ENCODE results near the gene KCNJ10.
A peak's percentile ranks its signal among the peaks of the same experiment; 100 is the strongest.

The KCNJ10 gene

DNA sequence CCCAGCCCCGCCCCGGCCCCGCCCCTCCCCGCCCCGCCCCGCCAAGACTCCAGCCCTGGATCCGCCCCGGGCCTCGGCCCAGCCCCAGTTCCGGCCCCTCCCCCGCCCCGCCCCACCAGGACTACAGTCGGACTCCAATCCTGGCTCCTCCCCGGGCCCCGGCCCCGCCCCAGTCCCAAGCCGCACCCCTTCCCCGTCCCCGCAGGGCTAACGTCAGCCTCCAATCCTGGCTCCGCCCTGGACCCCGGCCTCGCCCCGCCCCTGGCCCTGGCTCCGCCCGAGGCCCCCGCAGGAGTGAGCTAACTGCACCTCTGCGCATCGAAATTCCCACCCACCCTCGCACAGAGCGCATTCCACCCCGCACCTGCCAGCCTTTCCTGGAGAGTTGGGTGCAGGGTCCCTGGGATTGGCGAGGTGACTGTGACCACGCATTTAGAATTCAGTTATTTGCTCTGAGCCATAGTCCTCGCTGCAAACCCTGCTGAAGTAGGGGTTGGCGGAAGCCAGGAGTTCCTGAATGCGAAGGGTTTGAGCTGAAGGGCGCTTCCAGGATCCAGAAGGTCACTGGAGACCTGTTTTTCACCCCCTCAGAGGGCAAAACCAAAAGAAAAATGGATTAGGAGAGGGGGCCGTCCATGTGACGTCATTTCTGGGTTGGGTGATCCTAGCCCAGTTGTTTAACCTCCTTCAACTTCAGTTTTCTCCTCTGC, 29.0 kb upstream of the KCNJ10 start (continued):
- TF ChIP-seq MZF1 (tag by site-specific recombination; IDR thresholded peaks at IDR 0.05; ENCODE audit: borderline replicate concordance), result no peak
- TF ChIP-seq SP7 (tag by site-specific recombination; IDR thresholded peaks at IDR 0.05), result 0 out of 2 replicates have a peak, but pooled peaks have one; percentile 35
- TF ChIP-seq ZNF530 (tag by site-specific recombination; IDR thresholded peaks at IDR 0.05; ENCODE audit: low read depth), result no peak
- no peak for TF ChIP-seq ZNF302 (tag by site-specific recombination; IDR thresholded peaks at IDR 0.05; ENCODE audit: low read depth)
- TF ChIP-seq, protein P1, sequence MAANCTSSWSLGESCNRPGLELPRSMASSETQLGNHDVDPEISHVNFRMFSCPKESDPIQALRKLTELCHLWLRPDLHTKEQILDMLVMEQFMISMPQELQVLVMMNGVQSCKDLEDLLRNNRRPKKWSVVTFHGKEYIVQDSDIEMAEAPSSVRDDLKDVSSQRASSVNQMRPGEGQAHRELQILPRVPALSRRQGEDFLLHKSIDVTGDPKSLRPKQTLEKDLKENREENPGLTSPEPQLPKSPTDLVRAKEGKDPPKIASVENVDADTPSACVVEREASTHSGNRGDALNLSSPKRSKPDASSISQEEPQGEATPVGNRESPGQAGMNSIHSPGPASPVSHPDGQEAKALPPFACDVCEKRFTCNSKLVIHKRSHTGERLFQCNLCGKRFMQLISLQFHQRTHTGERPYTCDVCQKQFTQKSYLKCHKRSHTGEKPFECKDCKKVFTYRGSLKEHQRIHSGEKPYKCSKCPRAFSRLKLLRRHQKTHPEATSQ (tag by site-specific recombination; IDR thresholded peaks at IDR 0.05), result no peak
- TF ChIP-seq, protein P2, sequence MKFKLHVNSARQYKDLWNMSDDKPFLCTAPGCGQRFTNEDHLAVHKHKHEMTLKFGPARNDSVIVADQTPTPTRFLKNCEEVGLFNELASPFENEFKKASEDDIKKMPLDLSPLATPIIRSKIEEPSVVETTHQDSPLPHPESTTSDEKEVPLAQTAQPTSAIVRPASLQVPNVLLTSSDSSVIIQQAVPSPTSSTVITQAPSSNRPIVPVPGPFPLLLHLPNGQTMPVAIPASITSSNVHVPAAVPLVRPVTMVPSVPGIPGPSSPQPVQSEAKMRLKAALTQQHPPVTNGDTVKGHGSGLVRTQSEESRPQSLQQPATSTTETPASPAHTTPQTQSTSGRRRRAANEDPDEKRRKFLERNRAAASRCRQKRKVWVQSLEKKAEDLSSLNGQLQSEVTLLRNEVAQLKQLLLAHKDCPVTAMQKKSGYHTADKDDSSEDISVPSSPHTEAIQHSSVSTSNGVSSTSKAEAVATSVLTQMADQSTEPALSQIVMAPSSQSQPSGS (tag by site-specific recombination; IDR thresholded peaks at IDR 0.05; ENCODE audit: low read depth), result peak; percentile 88

DNA sequence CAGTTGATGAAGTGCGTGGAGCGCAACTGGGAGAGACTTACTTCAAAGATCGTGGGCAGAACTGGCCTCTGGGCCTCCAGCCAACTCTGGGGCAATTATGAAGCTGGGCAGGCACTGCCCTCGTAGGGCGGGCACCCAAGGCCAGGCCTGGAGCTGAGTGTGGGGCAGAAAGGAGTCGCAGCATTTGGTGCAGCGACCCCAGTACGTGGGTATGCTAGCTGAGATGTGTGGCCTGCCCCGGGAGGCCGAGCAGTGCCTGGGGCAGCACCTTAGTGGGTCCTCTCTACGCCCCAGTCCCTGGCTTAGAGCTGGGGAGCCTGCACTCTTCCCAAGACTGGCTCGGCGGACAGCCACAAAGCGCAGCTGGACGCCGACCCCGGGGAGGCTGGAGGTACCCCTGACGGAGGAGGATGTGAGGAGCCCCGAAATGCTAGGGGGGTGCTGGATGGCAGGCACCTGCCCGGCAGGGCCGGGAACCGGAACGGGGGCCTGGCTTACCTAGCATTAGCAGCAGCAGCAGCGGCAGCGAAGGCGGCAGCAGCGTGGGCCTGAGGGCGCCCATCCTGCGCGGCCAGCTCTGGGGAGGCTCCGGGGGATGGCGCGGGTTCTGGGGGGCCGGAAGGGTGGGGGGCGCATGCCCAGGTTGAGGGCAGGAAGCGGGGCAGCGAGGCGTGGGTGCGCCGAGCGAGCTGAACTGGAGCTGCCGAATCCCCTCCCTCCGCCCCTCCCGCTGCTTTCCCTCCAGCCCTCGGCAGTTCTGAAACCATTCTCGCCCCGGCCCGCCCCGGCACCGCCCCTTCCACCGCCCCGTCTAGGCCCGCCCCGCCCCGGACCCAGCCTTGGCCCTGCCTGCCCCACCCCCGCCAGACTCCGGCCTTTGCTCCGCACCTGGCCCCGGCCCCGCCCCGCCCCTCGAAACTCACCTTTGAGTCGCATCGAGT, 28.2 kb upstream of the KCNJ10 start, which contains the start of gene IGSF8:
TSS of gene IGSF8 (minus strand) at position 709 of the 941 bp plus-strand sequence. CDS start at position 562, 147 bp downstream.
- POLR2A ChIA-PET, result interaction anchor here (1.0 to 2.1 kb wide), 7 partner anchors 11 to 305 kb away, joined by 3 to 11 read pairs (median 4); no protein-coding TSS in a partner anchor
- CTCF ChIA-PET, result interaction anchor here (0.6 to 5.1 kb wide), 17 partner anchors 12 to 319 kb away, joined by 3 to 64 read pairs (median 4); partner anchors contain the start of gene PEX19
- TF ChIP-seq ZFHX2 (tag by site-specific recombination; conservative IDR thresholded peaks at IDR 0.05) (peak; percentile 72), SP3 (tag by site-specific recombination; IDR thresholded peaks at IDR 0.05) (peak; percentile 61), YY1 (tag by site-specific recombination; IDR thresholded peaks at IDR 0.05) (no peak), KLF1 (tag by site-specific recombination; IDR thresholded peaks at IDR 0.05) (peak; percentile 75), ZBTB48 (tag by site-specific recombination; IDR thresholded peaks at IDR 0.05) (peak; percentile 39; the same call in 1 of the 2 replicates), SP2 (tag by site-specific recombination; IDR thresholded peaks at IDR 0.05) (peak; percentile 36), ZNF341 (tag by site-specific recombination; IDR thresholded peaks at IDR 0.05; ENCODE audit: low read depth) (peak; percentile 73), ZNF335 (tag by site-specific recombination; conservative IDR thresholded peaks at IDR 0.05) (peak; percentile 89), ZNF785 (tag by site-specific recombination; IDR thresholded peaks at IDR 0.05) (no peak), GLIS2 (tag by site-specific recombination; IDR thresholded peaks at IDR 0.05) (peak; percentile 62), KLF9 (tag by site-specific recombination; IDR thresholded peaks at IDR 0.05; ENCODE audit: low read depth) (peak; percentile 55), ZNF76 (tag by site-specific recombination; IDR thresholded peaks at IDR 0.05; ENCODE audit: borderline replicate concordance, low read depth) (no peak), KLF8 (tag by site-specific recombination; IDR thresholded peaks at IDR 0.05) (0 out of 2 replicates have a peak, but pooled peaks have one; percentile 13), ZNF433 (tag by site-specific recombination; IDR thresholded peaks at IDR 0.05; ENCODE audit: low read depth) (no peak)
- TF ChIP-seq, protein P3, sequence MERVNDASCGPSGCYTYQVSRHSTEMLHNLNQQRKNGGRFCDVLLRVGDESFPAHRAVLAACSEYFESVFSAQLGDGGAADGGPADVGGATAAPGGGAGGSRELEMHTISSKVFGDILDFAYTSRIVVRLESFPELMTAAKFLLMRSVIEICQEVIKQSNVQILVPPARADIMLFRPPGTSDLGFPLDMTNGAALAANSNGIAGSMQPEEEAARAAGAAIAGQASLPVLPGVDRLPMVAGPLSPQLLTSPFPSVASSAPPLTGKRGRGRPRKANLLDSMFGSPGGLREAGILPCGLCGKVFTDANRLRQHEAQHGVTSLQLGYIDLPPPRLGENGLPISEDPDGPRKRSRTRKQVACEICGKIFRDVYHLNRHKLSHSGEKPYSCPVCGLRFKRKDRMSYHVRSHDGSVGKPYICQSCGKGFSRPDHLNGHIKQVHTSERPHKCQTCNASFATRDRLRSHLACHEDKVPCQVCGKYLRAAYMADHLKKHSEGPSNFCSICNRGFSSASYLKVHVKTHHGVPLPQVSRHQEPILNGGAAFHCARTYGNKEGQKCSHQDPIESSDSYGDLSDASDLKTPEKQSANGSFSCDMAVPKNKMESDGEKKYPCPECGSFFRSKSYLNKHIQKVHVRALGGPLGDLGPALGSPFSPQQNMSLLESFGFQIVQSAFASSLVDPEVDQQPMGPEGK (tag by site-specific recombination; IDR thresholded peaks at IDR 0.05), result peak; percentile 61
- TF ChIP-seq, protein P4, sequence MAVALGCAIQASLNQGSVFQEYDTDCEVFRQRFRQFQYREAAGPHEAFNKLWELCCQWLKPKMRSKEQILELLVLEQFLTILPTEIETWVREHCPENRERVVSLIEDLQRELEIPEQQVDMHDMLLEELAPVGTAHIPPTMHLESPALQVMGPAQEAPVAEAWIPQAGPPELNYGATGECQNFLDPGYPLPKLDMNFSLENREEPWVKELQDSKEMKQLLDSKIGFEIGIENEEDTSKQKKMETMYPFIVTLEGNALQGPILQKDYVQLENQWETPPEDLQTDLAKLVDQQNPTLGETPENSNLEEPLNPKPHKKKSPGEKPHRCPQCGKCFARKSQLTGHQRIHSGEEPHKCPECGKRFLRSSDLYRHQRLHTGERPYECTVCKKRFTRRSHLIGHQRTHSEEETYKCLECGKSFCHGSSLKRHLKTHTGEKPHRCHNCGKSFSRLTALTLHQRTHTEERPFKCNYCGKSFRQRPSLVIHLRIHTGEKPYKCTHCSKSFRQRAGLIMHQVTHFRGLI (tag by site-specific recombination; IDR thresholded peaks at IDR 0.05), result 0 out of 2 replicates have a peak, but pooled peaks have one; percentile 4
- TF ChIP-seq, protein P5, sequence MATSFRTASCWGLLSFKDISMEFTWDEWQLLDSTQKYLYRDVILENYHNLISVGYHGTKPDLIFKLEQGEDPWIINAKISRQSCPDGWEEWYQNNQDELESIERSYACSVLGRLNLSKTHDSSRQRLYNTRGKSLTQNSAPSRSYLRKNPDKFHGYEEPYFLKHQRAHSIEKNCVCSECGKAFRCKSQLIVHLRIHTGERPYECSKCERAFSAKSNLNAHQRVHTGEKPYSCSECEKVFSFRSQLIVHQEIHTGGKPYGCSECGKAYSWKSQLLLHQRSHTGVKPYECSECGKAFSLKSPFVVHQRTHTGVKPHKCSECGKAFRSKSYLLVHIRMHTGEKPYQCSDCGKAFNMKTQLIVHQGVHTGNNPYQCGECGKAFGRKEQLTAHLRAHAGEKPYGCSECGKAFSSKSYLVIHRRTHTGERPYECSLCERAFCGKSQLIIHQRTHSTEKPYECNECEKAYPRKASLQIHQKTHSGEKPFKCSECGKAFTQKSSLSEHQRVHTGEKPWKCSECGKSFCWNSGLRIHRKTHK (tag by site-specific recombination; IDR thresholded peaks at IDR 0.05), result no peak
- TF ChIP-seq, protein P6, sequence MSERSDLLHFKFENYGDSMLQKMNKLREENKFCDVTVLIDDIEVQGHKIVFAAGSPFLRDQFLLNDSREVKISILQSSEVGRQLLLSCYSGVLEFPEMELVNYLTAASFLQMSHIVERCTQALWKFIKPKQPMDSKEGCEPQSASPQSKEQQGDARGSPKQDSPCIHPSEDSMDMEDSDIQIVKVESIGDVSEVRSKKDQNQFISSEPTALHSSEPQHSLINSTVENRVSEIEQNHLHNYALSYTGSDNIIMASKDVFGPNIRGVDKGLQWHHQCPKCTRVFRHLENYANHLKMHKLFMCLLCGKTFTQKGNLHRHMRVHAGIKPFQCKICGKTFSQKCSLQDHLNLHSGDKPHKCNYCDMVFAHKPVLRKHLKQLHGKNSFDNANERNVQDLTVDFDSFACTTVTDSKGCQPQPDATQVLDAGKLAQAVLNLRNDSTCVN (tag by site-specific recombination; optimal IDR thresholded peaks at IDR 0.05), result peak; percentile 32

More for the DNA sequence above, 28.2 kb upstream of the KCNJ10 start, which contains the start of gene IGSF8:
- H3K36me3 ChIP-seq (ENCODE audit: control insufficient read depth in 2 of 2, insufficient read depth in 1 of 2, low read length in 2 of 2), result peaks cover 0 to 7% of the 10 kb centered on the region in 2 experiments; a peak in 1 of 3 replicates
- H3K9me3 ChIP-seq (ENCODE audit: control insufficient read depth, insufficient read depth, low read depth, low read length), result no peaks in the 10 kb centered on the region
- peak within 1 kb of the TSS; percentile 25; the same call in 1 of the 2 replicates for H3K27ac ChIP-seq (ENCODE audit: extremely low read depth, low read depth, low read length)
- H3K4me3 ChIP-seq (ENCODE audit: low read depth, low read length), result peak within 1 kb of the TSS; percentile 48
- peaks cover 4% of the 10 kb centered on the region for H3K4me1 ChIP-seq (ENCODE audit: control insufficient read depth, insufficient read depth, low read length)
